GM10248 (cell line): ENCODE measurements around the gene USH1C.

ENCODE experiments used
- CTCF ChIA-PET: fragments of 300-600 bp; sonication (Branson Sonifier 250); formaldehyde crosslinking; extraction: SDS; loops from one replicate; lab custom pipeline; 2021; ENCODE audit warnings: antibody characterized with exemption; lab: Yijun Ruan, JAX
- POLR2A ChIA-PET: fragments of 350-650 bp; sonication (Branson Sonifier 250); formaldehyde crosslinking; extraction: SDS; loops from one replicate; lab custom pipeline; 2020; ENCODE audit warnings: antibody characterized with exemption; lab: Yijun Ruan, JAX
- DNase-seq: peaks from one replicate; pipeline ENCODE4 v3.0.0; 2012; ENCODE audit errors: extremely low spot score
- CTCF ChIP-seq: IDR thresholded peaks from 2 replicates; pipeline ENCODE4 v1.5.1; 2012; ENCODE audit warnings: mild to moderate bottlenecking, low read depth; ENCODE audit errors: extremely low read depth, missing control alignments, control extremely low read depth

The USH1C gene

GRCh38 chr11:17551347-17552040 lies 7.3 kb upstream of the USH1C start:
- CTCF ChIA-PET, result no interaction called here
- no peak for DNase-seq
- POLR2A ChIA-PET, result no interaction called here

GRCh38 chr11:17550450-17551346 lies 6.5 kb upstream of the USH1C start:
- no peak for TF ChIP-seq CTCF
- CTCF ChIA-PET, result no interaction called here
- no peak for DNase-seq
- POLR2A ChIA-PET, result no interaction called here

More at GRCh38 chr11:17551347-17552040, 7.3 kb upstream of the USH1C start:
- TF ChIP-seq CTCF, result no peak

GRCh38 chr11:17548444-17548843 lies 4.2 kb upstream of the USH1C start:
- ChIA-PET CTCF (interaction anchor here (1.0 kb wide), 1 partner anchor 21 kb away, joined by 5 read pairs; no protein-coding TSS in a partner anchor), POLR2A (no interaction called here)
- no peak for TF ChIP-seq CTCF
- no peak for DNase-seq

- no peak for DNase-seq
- ChIA-PET POLR2A (no interaction called here), CTCF (interaction anchor here (1.1 to 1.7 kb wide), 2 partner anchors 51 to 160 kb away, joined by 3 read pairs; partner anchors contain the start of gene KCNJ11)
- no peak for TF ChIP-seq CTCF
These were observed 3.7 kb upstream of the USH1C start for GRCh38 chr11:17547932-17548331.

- no peak for TF ChIP-seq CTCF
- ChIA-PET POLR2A (no interaction called here), CTCF (interaction anchor here (1.1 to 1.7 kb wide), 3 partner anchors 19 to 159 kb away, joined by 3 to 5 read pairs (median 3); partner anchors contain the start of gene KCNJ11)
- DNase-seq, result no peak
These were observed 2.9 kb upstream of the USH1C start, which contains the start of gene OTOG for GRCh38 chr11:17547051-17547577. TSS of gene OTOG (plus strand) at chr11:17547259. CDS start at chr11:17547373, 114 bp downstream.

GRCh38 chr11:17546240-17546639 lies 2.0 kb upstream of the USH1C start:
- ChIA-PET CTCF (interaction anchor here (1.5 kb wide), 1 partner anchor 18 kb away, joined by 5 read pairs; no protein-coding TSS in a partner anchor), POLR2A (no interaction called here)
- no peak for DNase-seq
- TF ChIP-seq CTCF, result no peak
